A549 (cell line): ENCODE measurements around the gene ANG. TPM values are rescaled to one million over a fixed set of nuclear protein-coding genes. Genes with fewer than 3 reads are reported as not detected.
A peak's percentile ranks its signal among the peaks of the same experiment; 100 is the strongest.
"Not testable (repeated sequence)": the region's sequence is repeated elsewhere in the genome, so short reads cannot be mapped to it uniquely, and the experiment has no call there.

Experiments
- ATAC-seq, 2 experiments: fragments of 200-7000 bp in 1 of 2; fragments of >200 bp in 1 of 2; cut with Nextera tagmentation in 1 of 2; cut with Tn5 transposase in 1 of 2; 3 replicates each; pipeline versions ENCODE4 v1.8.0 to v1.9.1; 2018 to 2020; ENCODE audit warnings: mild to moderate bottlenecking in 1 of 2, moderate library complexity in 1 of 2
- CTCF ChIA-PET: fragments of 300-600 bp; sonication (Branson Sonifier 250); formaldehyde crosslinking; extraction: SDS; loops from one replicate; lab custom pipeline; 2021; ENCODE audit warnings: antibody characterized with exemption, inconsistent platforms; lab: Yijun Ruan, JAX
- POLR2A ChIA-PET: fragments of 350-600 bp; formaldehyde crosslinking; extraction: SDS; loops from one replicate; lab custom pipeline; 2021; ENCODE audit warnings: antibody characterized with exemption, inconsistent platforms; lab: Yijun Ruan, JAX
- DNase-seq, 2 experiments: peaks; one replicate each; pipeline versions ENCODE4 v3.0.0 to v3.0.0-alpha.2; 2011 to 2016; ENCODE audit warnings: low read depth in 1 of 2, low spot score in 1 of 2
- FAIRE-seq: peaks from 2 replicates; lab custom pipeline; 2011; peaks lifted over from hg19 to GRCh38; lab: Jason Lieb, UNC
- H3K27ac ChIP-seq, 2 experiments: fragments of >200 bp; sonication (Bioruptor Twin); formaldehyde crosslinking; 3 replicates each; pipeline ENCODE4 v1.5.1; 2016 to 2017
- H3K4me1 ChIP-seq: fragments of >200 bp; sonication (Bioruptor Twin); formaldehyde crosslinking; 3 replicates; pipeline ENCODE4 v1.6.1; 2016
- H3K4me2 ChIP-seq: fragments of >200 bp; sonication (Bioruptor Twin); formaldehyde crosslinking; 3 replicates; pipeline ENCODE4 v1.6.1; 2016
- H3K4me3 ChIP-seq: fragments of >200 bp; sonication (Bioruptor Twin); formaldehyde crosslinking; 3 replicates; pipeline ENCODE4 v1.5.1; 2016
- H3K9me3 ChIP-seq: fragments of >200 bp; sonication (Bioruptor Twin); formaldehyde crosslinking; 3 replicates; pipeline ENCODE4 v1.6.1; 2016
- ATOH8 ChIP-seq: fragments of 250-450 bp; sonication (Bioruptor Pico); IDR thresholded peaks from 2 replicates; pipeline ENCODE4 v1.5.0; 2020; ENCODE audit warnings: low read depth, mild to moderate bottlenecking, moderate library complexity
- BHLHE40 ChIP-seq: IDR thresholded peaks from 2 replicates; pipeline ENCODE4 v1.6.1; 2012; ENCODE audit warnings: low read depth, low read length, inconsistent platforms
- CBX8 ChIP-seq: fragments of 200-600 bp; sonication (generic); IDR thresholded peaks from 2 replicates; pipeline ENCODE4 v1.6.1; 2016
- CTCF ChIP-seq: fragments of >200 bp; sonication (Bioruptor Twin); formaldehyde crosslinking; IDR thresholded peaks from 3 replicates; pipeline ENCODE4 v1.5.1; 2016
- EHF ChIP-seq: fragments of 250-450 bp; sonication (Bioruptor Pico); IDR thresholded peaks from 2 replicates; pipeline ENCODE4 v1.5.0; 2020; ENCODE audit warnings: mild to moderate bottlenecking
- EHMT2 ChIP-seq: fragments of 200-600 bp; sonication (generic); IDR thresholded peaks from 2 replicates; pipeline ENCODE4 v1.6.1; 2016; ENCODE audit warnings: antibody characterized with exemption, low read depth, mild to moderate bottlenecking, moderate library complexity
- FOXS1 ChIP-seq: fragments of 250-450 bp; sonication (Bioruptor Pico); IDR thresholded peaks from 2 replicates; pipeline ENCODE4 v1.5.0; 2020; ENCODE audit warnings: mild to moderate bottlenecking, moderate library complexity
- HDAC2 ChIP-seq: fragments of 200-600 bp; sonication (generic); IDR thresholded peaks from 2 replicates; pipeline ENCODE4 v1.6.1; 2016
- HEYL ChIP-seq: fragments of 250-450 bp; sonication (Bioruptor Pico); IDR thresholded peaks from 2 replicates; pipeline ENCODE4 v1.8.0; 2021; ENCODE audit warnings: mild to moderate bottlenecking, moderate library complexity
- HMGXB4 ChIP-seq: fragments of 250-450 bp; sonication (Bioruptor Pico); IDR thresholded peaks from 2 replicates; pipeline ENCODE4 v1.5.0; 2021; ENCODE audit warnings: mild to moderate bottlenecking, moderate library complexity, borderline replicate concordance
- HOXA7 ChIP-seq: fragments of 250-450 bp; sonication (Bioruptor Pico); IDR thresholded peaks from 2 replicates; pipeline ENCODE4 v1.5.0; 2020; ENCODE audit warnings: mild to moderate bottlenecking, moderate library complexity
- HOXB13 ChIP-seq: fragments of 250-450 bp; sonication (Bioruptor Pico); IDR thresholded peaks from 2 replicates; pipeline ENCODE4 v1.5.0; 2020; ENCODE audit warnings: low read depth, mild to moderate bottlenecking, moderate library complexity
- HOXB5 ChIP-seq: fragments of 250-450 bp; sonication (Bioruptor Pico); IDR thresholded peaks from 2 replicates; pipeline ENCODE4 v1.5.0; 2020; ENCODE audit warnings: mild to moderate bottlenecking, moderate library complexity
- JUNB ChIP-seq: fragments of >200 bp; sonication (Bioruptor Twin); formaldehyde crosslinking; IDR thresholded peaks from 2 replicates; pipeline ENCODE4 v1.6.1; 2016
- MAFK ChIP-seq: fragments of 450-650 bp; IDR thresholded peaks from 2 replicates; pipeline ENCODE4 v1.6.1; 2014; ENCODE audit not compliant: partially characterized antibody
- MAX ChIP-seq: IDR thresholded peaks from 2 replicates; pipeline ENCODE4 v1.6.1; 2012
- MYC ChIP-seq: IDR thresholded peaks from 2 replicates; pipeline ENCODE4 v1.6.1; 2012; ENCODE audit warnings: mild to moderate bottlenecking, inconsistent platforms, low read length, improper control_type of control experiment, borderline replicate concordance
- NFE2L2 ChIP-seq: fragments of 150-350 bp; conservative IDR thresholded peaks from 2 replicates; pipeline ENCODE4 v1.6.1; 2014; ENCODE audit warnings: low read length
- PBX3 ChIP-seq: IDR thresholded peaks from 2 replicates; pipeline ENCODE4 v1.6.1; 2012
- POLR2AphosphoS2 ChIP-seq: conservative IDR thresholded peaks from 2 replicates; pipeline ENCODE4 v1.6.1; 2012; ENCODE audit warnings: low read length, improper control_type of control experiment, inconsistent platforms
- RFX5 ChIP-seq: fragments of 450-650 bp; IDR thresholded peaks from 2 replicates; pipeline ENCODE4 v1.7.1; 2014; ENCODE audit warnings: antibody characterized with exemption, mild to moderate bottlenecking, moderate library complexity
- SREBF2 ChIP-seq: fragments of 450-650 bp; IDR thresholded peaks from 2 replicates; pipeline ENCODE4 v1.6.1; 2014; ENCODE audit warnings: mild to moderate bottlenecking, moderate library complexity
- USF2 ChIP-seq: fragments of 450-650 bp; IDR thresholded peaks from 2 replicates; pipeline ENCODE4 v1.6.1; 2014; ENCODE audit warnings: antibody characterized with exemption
- WGBS: methylation state at CpG from one replicate; pipeline ENCODE4 v1.1.6; 2017; ENCODE audit errors: missing lambda C conversion rate; 5-methylcytosine and 5-hydroxymethylcytosine counted together
- polyA minus RNA-seq: library from RNA; depleted of rRNA, polyadenylated mRNA; stranded (reverse); fragments of >200 nt; gene quantifications from 2 replicates; pipeline ENCODE4 v1.2.3, GENCODE V29; 2011; rRNA and poly(A)+ RNA removed
- polyA plus RNA-seq, 4 experiments: library from polyadenylated mRNA; depleted of rRNA in 3 of 4; stranded (reverse); fragments of >200 nt; fragmentation: RNase III in 1 of 4; extraction: RNeasy Plus Mini Kit Qiagen cat#74134 plus additional on column Dnase treatment in 1 of 4; gene quantifications; 2 replicates in 3 of 4; 3 replicates in 1 of 4; pipeline ENCODE4 v1.2.3, GENCODE V29; 2011 to 2017

Gene ANG
- polyA plus RNA-seq (2011; rRNA removed) (35.4 and 46.9 TPM in 2 replicates), polyA plus RNA-seq (2017; fragmentation: RNase III; extraction: RNeasy Plus Mini Kit Qiagen cat#74134 plus additional on column Dnase treatment) (6.5 to 10.5 TPM (median 10.2 TPM) in 3 replicates), polyA minus RNA-seq (19.4 and 35.5 TPM in 2 replicates)
- 10.5 and 11.6 TPM in 2 replicates for polyA plus RNA-seq (2012; cell fraction: cytosol; rRNA removed)
- 7.9 and 10.9 TPM in 2 replicates for polyA plus RNA-seq (2012; cell fraction: nucleus; rRNA removed)

GRCh38 chr14:20688167-20688839 lies at the start of gene ANG:
Gene ANG, plus strand, starts transcription at chr14:20688764. Its CDS starts 4,801 bp downstream, at chr14:20693565.
- Histone ChIP-seq H3K4me2 (peak within 1 kb of the TSS; percentile 81), H3K27ac (peak within 1 kb of the TSS; percentile 95), H3K4me3 (0 out of 3 replicates have a peak within 1 kb of the TSS, but pooled peaks have one; percentile 12), H3K9me3 (no peaks in the 10 kb centered on the region)
- WGBS = 63% methylated on average over 7 of the region's 7 CpGs
- ATAC-seq = no peak
- ChIA-PET CTCF (interaction anchor here (0.7 to 1.5 kb wide), 4 partner anchors 8 to 362 kb away, joined by 3 to 5 read pairs (median 3); no protein-coding TSS in a partner anchor), POLR2A (no interaction called here)
- no peak for FAIRE-seq
- TF ChIP-seq MAFK (no peak), MAX (no peak), SREBF2 (no peak), PBX3 (no peak), RFX5 (no peak), MYC (no peak), HOXB13 (CRISPR knock-in tag) (no peak), CBX8 (no peak), BHLHE40 (no peak), HMGXB4 (CRISPR knock-in tag) (no peak)
- TF ChIP-seq, all 56 proteins: peak for 0
- no peak for DNase-seq
- peaks cover 41% of the 10 kb centered on the region for H3K4me1 ChIP-seq

- Histone ChIP-seq H3K4me2 (no peak within 1 kb of the TSS), H3K4me3 (no peak within 1 kb of the TSS), H3K9me3 (no peaks in the 10 kb centered on the region), H3K4me1 (no peaks in the 10 kb centered on the region), H3K27ac (no peak within 1 kb of the TSS)
- ChIA-PET CTCF (interaction anchor here (0.6 kb wide), 1 partner anchor 15 kb away, joined by 7 read pairs; no protein-coding TSS in a partner anchor), POLR2A (no interaction called here)
- no peak for ATAC-seq
- no peak for TF ChIP-seq MAFK
- no peak for TF ChIP-seq ATOH8
- TF ChIP-seq USF2 = no peak
- TF ChIP-seq POLR2AphosphoS2 = no peak
- no peak for TF ChIP-seq JUNB
- TF ChIP-seq EHMT2 = no peak
- TF ChIP-seq HDAC2 = no peak
- no peak for TF ChIP-seq HEYL (CRISPR knock-in tag)
- TF ChIP-seq HOXA7 = no peak
- no peak for DNase-seq
- 56% methylated on average over 2 of the region's 2 CpGs for WGBS
- no peak for FAIRE-seq
Measured at GRCh38 chr14:20641591-20641990, 47.0 kb upstream of the ANG start, which contains the start of gene OR6S1. Gene OR6S1, minus strand, starts transcription at chr14:20641691. Its CDS starts 0 bp downstream, at chr14:20641691.

GRCh38 chr14:20642182-20642581 lies 46.4 kb upstream of the ANG start:
- ChIA-PET POLR2A (no interaction called here), CTCF (interaction anchor here (1.2 to 1.8 kb wide), 3 partner anchors 10 to 49 kb away, joined by 3 to 5 read pairs (median 4); no protein-coding TSS in a partner anchor)
- H3K4me2 ChIP-seq = no peak overlapping the region
- no peak overlapping the region for H3K4me3 ChIP-seq
- TF ChIP-seq HOXA7 (no peak), CTCF (no peak), NFE2L2 (no peak), EHF (no peak), FOXS1 (no peak), HOXB5 (CRISPR knock-in tag) (no peak)
- no peak for FAIRE-seq
- ATAC-seq = no peak
- H3K9me3 ChIP-seq = no peaks in the 10 kb centered on the region
- no peak for DNase-seq
- no peaks in the 10 kb centered on the region for H3K4me1 ChIP-seq
- WGBS = 82% methylated on average over 7 of the region's 7 CpGs
- no peak overlapping the region for H3K27ac ChIP-seq

GRCh38 chr14:20642755-20643154 lies 45.8 kb upstream of the ANG start:
- DNase-seq, H3K4me3 ChIP-seq, ATAC-seq, H3K4me1 ChIP-seq, FAIRE-seq, H3K9me3 ChIP-seq, H3K27ac ChIP-seq, POLR2A ChIA-PET, H3K4me2 ChIP-seq: not testable (repeated sequence)
- CTCF ChIA-PET = interaction anchor here (0.6 to 1.8 kb wide), 5 partner anchors 9 to 84 kb away, joined by 3 to 5 read pairs (median 4); partner anchors contain the start of gene RNASE4
- 37% methylated on average over 3 of the region's 3 CpGs for WGBS
